CD4-positive, alpha-beta T cell treated with Interleukin-4 for 4 hours (primary cell): ENCODE data around the gene HMG20A.
"Not testable (repeated sequence)": the region's sequence is repeated elsewhere in the genome, so short reads cannot be mapped to it uniquely, and the experiment has no call there.

Source experiments
- DNase-seq: peaks from one replicate; pipeline ENCODE4 v3.0.0-alpha.2; 2020

HMG20A gene

GRCh38 chr15:77409259-77410156 lies 11.2 kb upstream of the HMG20A start:
- peak; percentile 39 for DNase-seq

- DNase-seq, result not testable (repeated sequence)
These were observed 10.6 kb upstream of the HMG20A start for GRCh38 chr15:77410157-77410500.

- no peak for DNase-seq
These were observed 9.7 kb upstream of the HMG20A start for GRCh38 chr15:77410701-77411618.

GRCh38 chr15:77411619-77411976 lies 9.1 kb upstream of the HMG20A start:
- no peak for DNase-seq

- no peak for DNase-seq
These were observed 7.6 kb upstream of the HMG20A start for GRCh38 chr15:77412972-77413698.

- DNase-seq, result no peak
These were observed 6.9 kb upstream of the HMG20A start for GRCh38 chr15:77413699-77414349.

- no peak for DNase-seq
These were observed 5.8 kb upstream of the HMG20A start for GRCh38 chr15:77414789-77415442.

GRCh38 chr15:77415450-77416147 lies 5.1 kb upstream of the HMG20A start:
- no peak for DNase-seq

- no peak for DNase-seq
These were observed 4.6 kb upstream of the HMG20A start for GRCh38 chr15:77416148-77416455.

GRCh38 chr15:77416954-77417353 lies 3.7 kb upstream of the HMG20A start:
- no peak for DNase-seq

GRCh38 chr15:77417602-77418001 lies 3.1 kb upstream of the HMG20A start:
- no peak for DNase-seq

GRCh38 chr15:77418391-77418965 lies 2.2 kb upstream of the HMG20A start:
- DNase-seq, result no peak

GRCh38 chr15:77418966-77419835 lies 1.5 kb upstream of the HMG20A start:
- peak; percentile 15 for DNase-seq

GRCh38 chr15:77419836-77420609 lies 665 bp upstream of the HMG20A start, which contains the start of gene PEAK1:
Gene PEAK1, minus strand, starts transcription at chr15:77420104. Its CDS starts 238,178 bp downstream, at chr15:77181926.
- peak; percentile 99 for DNase-seq

GRCh38 chr15:77421370-77421700 lies 647 bp downstream of the HMG20A start:
- DNase-seq, result peak; percentile 2

GRCh38 chr15:77425104-77425503 lies 4.4 kb downstream of the HMG20A start:
- DNase-seq, result no peak

GRCh38 chr15:77426377-77426776 lies 5.7 kb downstream of the HMG20A start:
- DNase-seq, result no peak

- no peak for DNase-seq
These were observed 6.2 kb downstream of the HMG20A start for GRCh38 chr15:77426871-77427270.

- no peak for DNase-seq
These were observed 9.5 kb downstream of the HMG20A start for GRCh38 chr15:77430213-77430612.
